NCI-H128 (cell line): ENCODE measurements around the gene PPM1H.
A peak's percentile ranks its signal among the peaks of the same experiment; 100 is the strongest.
"Not testable (repeated sequence)": the region's sequence is repeated elsewhere in the genome, so short reads cannot be mapped to it uniquely, and the experiment has no call there.

Experiments used
- DNase-seq: peaks from one replicate; lab custom pipeline; 2025; ENCODE audit not compliant: unreplicated experiment; lab: John Stamatoyannopoulos, UW

The PPM1H gene

GRCh38 chr12:62841846-62842245 is 93.1 kb downstream of the PPM1H start:
- DNase-seq, result no peak

- DNase-seq, result no peak
Observed at GRCh38 chr12:62840806-62841205, 94.1 kb downstream of the PPM1H start.

- DNase-seq, result no peak
Observed at GRCh38 chr12:62839869-62840660, 94.9 kb downstream of the PPM1H start.

GRCh38 chr12:62834971-62835547 is 99.9 kb downstream of the PPM1H start:
- no peak for DNase-seq

GRCh38 chr12:62834406-62834805 is 100.5 kb downstream of the PPM1H start:
- DNase-seq, result no peak

GRCh38 chr12:62833634-62834033 is 101.3 kb downstream of the PPM1H start:
- no peak for DNase-seq

- DNase-seq, result no peak
Observed at GRCh38 chr12:62832558-62832957, 102.4 kb downstream of the PPM1H start.

- no peak for DNase-seq
Observed at GRCh38 chr12:62832027-62832426, 102.9 kb downstream of the PPM1H start.

- no peak for DNase-seq
Observed at GRCh38 chr12:62827855-62828254, 107.1 kb downstream of the PPM1H start.

- no peak for DNase-seq
Observed at GRCh38 chr12:62827042-62827441, 107.9 kb downstream of the PPM1H start.

- DNase-seq, result no peak
Observed at GRCh38 chr12:62817556-62818271, 117.2 kb downstream of the PPM1H start.

- no peak for DNase-seq
Observed at GRCh38 chr12:62814243-62814642, 120.7 kb downstream of the PPM1H start.

- peak; percentile 30 for DNase-seq
Observed at GRCh38 chr12:62813031-62813829, 121.7 kb downstream of the PPM1H start.

- DNase-seq, result not testable (repeated sequence)
Observed at GRCh38 chr12:62811481-62811880, 123.5 kb downstream of the PPM1H start.

- DNase-seq, result no peak
Observed at GRCh38 chr12:62808166-62808879, 126.6 kb downstream of the PPM1H start.

- DNase-seq, result no peak
Observed at GRCh38 chr12:62806893-62807292, 128.1 kb downstream of the PPM1H start.

- no peak for DNase-seq
Observed at GRCh38 chr12:62806244-62806836, 128.6 kb downstream of the PPM1H start.

- DNase-seq, result no peak
Observed at GRCh38 chr12:62805517-62805916, 129.4 kb downstream of the PPM1H start.

- DNase-seq, result peak; percentile 40
Observed at GRCh38 chr12:62803756-62804155, 131.2 kb downstream of the PPM1H start.

- DNase-seq, result no peak
Observed at GRCh38 chr12:62802984-62803383, 132.0 kb downstream of the PPM1H start.
